Measurements from ENCODE around the gene TSKU.

TSKU gene

GRCh38 chr11:76770642-76771445 lies 12.3 kb upstream of the TSKU start:
- DNase-seq (ENCODE audit: low read depth, low spot score), result peak; percentile 91

- no peak for DNase-seq (ENCODE audit: low read depth, low spot score)
Measured at GRCh38 chr11:76771446-76772099, 11.6 kb upstream of the TSKU start.

GRCh38 chr11:76772100-76772782 lies 10.9 kb upstream of the TSKU start:
- DNase-seq (ENCODE audit: low read depth, low spot score), result no peak

- DNase-seq (ENCODE audit: low read depth, low spot score), result no peak
Measured at GRCh38 chr11:76772783-76773106, 10.4 kb upstream of the TSKU start.

GRCh38 chr11:76773921-76774361 lies 9.2 kb upstream of the TSKU start:
- DNase-seq (ENCODE audit: low read depth, low spot score), result no peak

GRCh38 chr11:76776472-76776871 lies 6.7 kb upstream of the TSKU start:
- DNase-seq (ENCODE audit: low read depth, low spot score), result no peak

- DNase-seq (ENCODE audit: low read depth, low spot score), result no peak
Measured at GRCh38 chr11:76777305-76777704, 5.9 kb upstream of the TSKU start.

GRCh38 chr11:76777876-76778275 lies 5.3 kb upstream of the TSKU start:
- DNase-seq (ENCODE audit: low read depth, low spot score), result no peak

GRCh38 chr11:76778874-76779273 lies 4.3 kb upstream of the TSKU start:
- no peak for DNase-seq (ENCODE audit: low read depth, low spot score)

GRCh38 chr11:76781046-76781801 lies 1.9 kb upstream of the TSKU start:
- no peak for DNase-seq (ENCODE audit: low read depth, low spot score)

GRCh38 chr11:76781807-76782530 lies 1.2 kb upstream of the TSKU start:
- DNase-seq (ENCODE audit: low read depth, low spot score), result no peak

- peak; percentile 98 for DNase-seq (ENCODE audit: low read depth, low spot score)
Measured at GRCh38 chr11:76782531-76783293, 444 bp upstream of the TSKU start.

GRCh38 chr11:76783896-76784813 lies 999 bp downstream of the TSKU start:
- DNase-seq (ENCODE audit: low read depth, low spot score), result peak; percentile 96

- DNase-seq (ENCODE audit: low read depth, low spot score), result no peak
Measured at GRCh38 chr11:76785513-76785912, 2.4 kb downstream of the TSKU start.

GRCh38 chr11:76786016-76786415 lies 2.9 kb downstream of the TSKU start:
- DNase-seq (ENCODE audit: low read depth, low spot score), result no peak

GRCh38 chr11:76786441-76787014 lies 3.4 kb downstream of the TSKU start:
- no peak for DNase-seq (ENCODE audit: low read depth, low spot score)

- DNase-seq (ENCODE audit: low read depth, low spot score), result no peak
Measured at GRCh38 chr11:76787271-76787670, 4.1 kb downstream of the TSKU start.

GRCh38 chr11:76787911-76788596 lies 4.9 kb downstream of the TSKU start:
- DNase-seq (ENCODE audit: low read depth, low spot score), result no peak
